NCI-H446 (cell line): Measurements from ENCODE around the gene NBAS.

Source experiments
- DNase-seq, 2 experiments: peaks; one replicate each; lab custom pipeline; 2025; lab: John Stamatoyannopoulos, UW

The NBAS gene

GRCh38 chr2:15560988-15561573 lies at the start of gene NBAS:
Gene NBAS (minus strand): TSS chr2:15561334. CDS start chr2:15561304, 30 bp downstream.
- peak; percentile 58 to 80 for DNase-seq

GRCh38 chr2:15610430-15610952 lies 49.4 kb upstream of the NBAS start:
- no peak for DNase-seq

GRCh38 chr2:15609341-15610042 lies 48.4 kb upstream of the NBAS start:
- DNase-seq: no peak

GRCh38 chr2:15608392-15608761 lies 47.2 kb upstream of the NBAS start:
- no peak for DNase-seq

GRCh38 chr2:15607709-15608391 lies 46.7 kb upstream of the NBAS start:
- DNase-seq: no peak

GRCh38 chr2:15606481-15607441 lies 45.6 kb upstream of the NBAS start:
- no peak for DNase-seq

DNA sequence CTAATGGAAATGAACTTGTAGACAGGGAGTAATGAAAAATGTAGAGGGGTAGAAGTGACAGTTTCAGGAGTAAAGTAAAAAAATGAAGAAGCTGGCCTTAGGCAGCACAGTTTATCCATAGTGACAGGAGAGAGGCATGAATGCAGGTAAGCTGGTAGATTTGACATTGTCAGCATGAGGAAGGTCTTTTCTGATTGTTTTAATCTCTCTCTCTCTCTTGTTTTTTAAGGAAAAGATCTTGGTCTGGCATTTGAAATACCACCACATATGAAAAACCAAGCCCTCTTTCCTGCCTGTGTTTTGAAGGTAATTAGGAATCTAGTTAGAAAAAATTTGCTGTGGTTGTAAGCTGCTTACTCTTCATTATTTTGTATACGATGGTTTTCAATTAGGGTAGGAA lies 44.6 kb upstream of the NBAS start:
- no peak for DNase-seq

DNA sequence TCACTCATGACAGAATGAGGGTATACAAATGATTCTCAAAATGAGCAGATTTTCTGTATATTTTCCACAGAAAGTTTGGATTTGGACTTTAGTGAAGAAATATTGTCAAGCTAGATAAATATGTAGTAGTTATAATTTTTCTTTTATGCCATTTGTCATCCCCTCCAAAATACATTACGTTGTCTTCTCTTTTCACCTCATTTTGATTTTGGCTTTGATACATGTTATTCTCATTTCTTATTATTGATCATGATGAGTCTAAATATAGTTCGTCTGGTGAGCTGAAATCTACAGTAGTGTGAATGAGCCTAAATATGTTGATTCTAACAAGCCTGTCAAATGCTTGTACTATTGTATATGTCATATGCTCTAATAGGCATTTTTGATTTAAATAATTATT lies 42.8 kb upstream of the NBAS start:
- no peak for DNase-seq

GRCh38 chr2:15603044-15603765 lies 42.1 kb upstream of the NBAS start:
- DNase-seq: no peak

GRCh38 chr2:15602393-15602792 lies 41.3 kb upstream of the NBAS start:
- no peak for DNase-seq

GRCh38 chr2:15601681-15602080 lies 40.5 kb upstream of the NBAS start:
- no peak for DNase-seq

DNA sequence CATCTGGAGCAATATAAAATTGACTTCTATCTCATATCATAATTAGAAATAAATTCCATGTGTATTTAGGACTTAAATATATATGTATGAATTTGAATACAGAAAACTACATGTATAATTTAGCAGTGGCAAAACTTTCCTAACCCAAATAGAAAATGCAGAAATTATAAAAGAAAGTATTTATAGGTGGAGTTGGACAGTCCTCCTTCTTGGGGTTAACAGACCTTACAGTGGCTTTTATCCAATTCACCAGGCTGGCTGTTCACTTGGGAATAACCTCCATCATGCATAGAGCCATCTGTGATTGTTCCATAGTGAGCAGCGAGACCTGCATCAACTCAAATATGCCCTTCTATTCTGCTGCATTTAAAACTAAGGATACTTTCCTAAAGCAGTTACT lies 38.9 kb upstream of the NBAS start:
- no peak for DNase-seq

DNA sequence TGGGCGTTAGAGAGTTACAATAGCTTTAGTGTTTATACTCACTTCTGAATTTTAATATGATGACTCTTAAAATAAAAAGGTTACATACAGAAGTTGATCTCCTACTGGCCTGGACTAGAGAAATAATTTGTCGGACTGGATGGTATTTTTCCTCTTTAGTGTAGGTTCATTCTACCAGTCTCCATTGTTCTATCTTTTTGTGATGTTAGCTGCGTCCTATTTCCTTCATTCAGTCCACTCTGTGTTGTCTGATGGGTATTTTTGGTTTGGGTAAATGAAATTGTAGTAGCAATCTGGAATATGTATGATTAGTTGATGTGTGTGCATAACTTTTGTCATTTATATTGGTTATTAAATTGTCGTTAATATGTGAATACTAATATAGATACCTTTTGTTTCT lies 35.8 kb upstream of the NBAS start:
- DNase-seq: no peak

GRCh38 chr2:15596350-15596749 lies 35.2 kb upstream of the NBAS start:
- no peak for DNase-seq

DNA sequence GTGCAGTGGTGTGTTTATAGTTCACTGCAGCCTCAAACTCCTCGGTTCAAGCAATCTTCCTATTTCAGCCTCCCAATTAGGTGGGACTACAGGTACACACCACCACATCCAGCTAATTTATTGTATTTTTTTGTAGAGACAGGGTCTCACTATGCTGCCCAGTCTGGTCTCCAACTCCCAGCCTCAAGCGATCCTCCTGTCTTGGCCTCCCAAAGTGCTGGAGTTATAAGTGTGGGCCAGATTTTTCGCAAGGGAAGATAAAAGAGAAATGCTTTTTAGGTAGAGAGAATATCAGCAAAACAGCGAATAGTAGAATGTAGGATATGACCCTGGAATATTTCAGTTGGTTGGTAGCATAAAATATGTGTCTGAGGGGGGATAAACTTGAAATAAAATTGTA lies 34.8 kb upstream of the NBAS start:
- DNase-seq: no peak

- DNase-seq: no peak
Observed at GRCh38 chr2:15595342-15595905, 34.3 kb upstream of the NBAS start.

DNA sequence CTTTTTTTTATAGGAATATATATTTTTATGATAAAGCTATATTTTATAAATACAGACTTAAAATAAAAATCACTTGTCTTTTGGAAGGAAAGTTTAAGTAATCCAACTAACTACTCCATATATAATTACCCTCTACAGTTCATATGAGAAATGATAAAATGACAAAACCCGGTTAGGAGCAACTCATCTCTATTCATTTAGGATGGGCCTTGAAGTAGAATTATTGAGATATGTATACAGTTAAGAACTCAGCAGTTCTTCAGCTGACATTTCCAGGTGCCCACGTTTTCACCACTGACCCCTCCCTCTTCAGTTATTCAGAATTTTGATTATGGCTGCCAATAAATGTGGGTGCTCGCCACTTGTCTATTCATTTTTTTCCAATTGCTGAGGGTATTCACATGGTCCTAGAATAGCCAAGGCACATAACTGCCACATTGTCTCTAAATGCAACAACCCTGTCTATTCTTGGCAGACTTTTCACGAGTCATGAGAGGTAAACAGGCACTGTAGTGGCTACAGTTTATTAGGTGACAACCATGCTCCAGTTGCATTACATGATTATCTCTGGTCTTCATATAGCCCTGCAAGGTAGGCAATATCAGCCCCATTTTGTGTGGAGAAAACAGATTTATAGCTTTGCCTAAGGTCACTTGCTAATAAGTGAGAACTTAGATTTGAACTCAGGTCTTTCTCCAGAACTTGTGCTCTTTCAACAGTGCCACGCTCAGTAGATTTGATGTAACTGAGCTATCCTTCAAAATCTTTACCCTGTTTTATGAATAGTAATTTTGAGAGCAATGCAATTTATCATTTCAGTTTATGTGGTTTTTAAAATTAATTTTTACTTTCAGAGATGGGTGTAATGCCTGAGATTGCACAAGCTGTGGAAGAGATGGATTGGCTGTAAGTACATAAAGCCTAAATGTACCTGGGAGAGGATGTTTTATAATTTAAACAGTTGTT lies 33.4 kb upstream of the NBAS start:
- DNase-seq: no peak

DNA sequence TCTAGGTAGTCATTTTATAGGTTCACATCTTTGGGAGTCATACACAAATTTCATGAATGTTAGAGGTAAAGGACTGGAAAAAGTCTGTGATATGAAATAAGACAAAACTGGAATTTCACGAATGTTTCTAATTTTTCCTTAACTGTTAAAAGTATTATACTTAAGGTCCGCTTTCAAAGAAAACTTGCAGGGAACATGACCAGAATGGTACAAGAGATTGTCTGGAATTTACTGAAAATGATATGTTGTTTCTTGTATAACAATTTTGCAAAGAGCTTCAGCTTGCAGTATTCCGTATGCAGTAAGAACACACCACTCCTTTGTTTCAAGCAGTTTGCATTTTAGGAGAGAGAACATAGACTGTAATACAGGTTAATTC lies 32.2 kb upstream of the NBAS start:
- no peak for DNase-seq

GRCh38 chr2:15591692-15592463 lies 30.7 kb upstream of the NBAS start, which contains the start of gene DDX1:
Gene DDX1 (plus strand): TSS chr2:15591868. CDS start chr2:15591934, 66 bp downstream.
- peak; percentile 74 to 89 for DNase-seq
